ENCODE measurements around the gene TMEM150C. TPM values are rescaled to one million over a fixed set of nuclear protein-coding genes. Genes with fewer than 3 reads are reported as not detected.
"Not testable (repeated sequence)": the region's sequence is repeated elsewhere in the genome, so short reads cannot be mapped to it uniquely, and the experiment has no call there.

Gene TMEM150C
- total RNA-seq, 2 experiments from 2014 or later, result not detected

DNA sequence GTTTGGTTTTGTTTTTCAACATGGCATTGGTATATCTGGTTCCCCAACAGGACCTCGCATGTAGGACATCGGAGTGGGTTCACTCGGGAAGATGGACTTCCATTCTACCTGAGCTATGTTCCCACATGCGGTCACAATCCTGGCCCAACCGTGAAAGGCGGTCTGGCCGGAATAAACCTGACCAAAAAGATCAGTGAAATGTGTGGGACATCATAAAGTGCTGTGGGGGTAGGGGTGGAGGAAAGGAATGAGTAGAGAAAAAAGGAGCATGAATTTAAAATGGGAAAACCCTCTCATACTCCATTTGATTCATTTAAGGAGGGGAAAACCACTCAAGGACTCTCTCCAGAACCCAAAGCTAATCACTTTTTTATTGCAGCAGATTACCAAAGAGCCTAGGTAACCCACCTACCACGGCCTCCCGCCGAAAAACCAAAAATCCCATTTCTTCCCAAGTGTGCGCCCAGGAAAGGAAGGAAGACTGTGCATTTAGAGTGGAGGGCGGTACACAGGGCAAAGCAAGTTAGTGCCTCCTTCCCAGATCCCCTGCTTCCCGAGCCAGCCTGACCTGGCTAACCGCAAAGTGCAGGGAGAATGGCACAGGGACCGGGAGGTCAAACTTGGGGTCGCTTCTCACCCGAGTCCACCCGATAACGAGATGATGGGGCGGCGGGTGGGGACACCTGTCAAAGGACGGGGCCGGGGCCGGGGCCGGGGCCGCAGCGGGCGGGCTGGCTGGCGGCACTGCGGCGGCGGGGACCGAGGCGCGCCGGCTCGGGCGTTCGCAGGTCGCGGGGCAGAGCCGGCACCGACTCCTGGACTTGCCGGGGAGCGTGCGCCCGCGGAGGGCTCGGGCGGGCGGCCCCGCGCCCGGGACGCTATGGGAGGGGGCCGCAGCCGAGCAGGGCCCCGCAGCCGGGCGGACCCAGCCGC lies 669 bp downstream of the TMEM150C start:
- CTCF ChIA-PET, result no interaction called here
- intact Hi-C loops (cut with micrococcal nuclease), result no loop called here
- H3K4me1 Mint-ChIP-seq (ENCODE audit: low read depth), result peaks cover 12% of the 10 kb centered on the region

GRCh38 chr4:82559735-82560120 lies 2.1 kb downstream of the TMEM150C start:
- no peak overlapping the region for H3K4me3 Mint-ChIP-seq
- ChIA-PET CTCF (no interaction called here), POLR2A (no interaction called here)
- no peaks in the 10 kb centered on the region for H3K36me3 Mint-ChIP-seq
- no peaks in the 10 kb centered on the region for H3K9me3 Mint-ChIP-seq
- no peak overlapping the region for H3K27ac Mint-ChIP-seq
- DNase-seq, result no peak
- intact Hi-C loops (cut with micrococcal nuclease), result no loop called here
- peaks cover 50% of the 10 kb centered on the region for H3K27me3 Mint-ChIP-seq
- peaks cover 12% of the 10 kb centered on the region for H3K4me1 Mint-ChIP-seq (ENCODE audit: low read depth)

More for the DNA sequence above, 669 bp downstream of the TMEM150C start:
- Mint-ChIP-seq H3K9me3 (no peaks in the 10 kb centered on the region), H3K36me3 (no peaks in the 10 kb centered on the region), H3K4me3 (peak overlapping the region; percentile 58), H3K27ac (no peak overlapping the region), H3K27me3 (peaks cover 46% of the 10 kb centered on the region)
- POLR2A ChIA-PET, result no interaction called here
- no peak for DNase-seq

DNA sequence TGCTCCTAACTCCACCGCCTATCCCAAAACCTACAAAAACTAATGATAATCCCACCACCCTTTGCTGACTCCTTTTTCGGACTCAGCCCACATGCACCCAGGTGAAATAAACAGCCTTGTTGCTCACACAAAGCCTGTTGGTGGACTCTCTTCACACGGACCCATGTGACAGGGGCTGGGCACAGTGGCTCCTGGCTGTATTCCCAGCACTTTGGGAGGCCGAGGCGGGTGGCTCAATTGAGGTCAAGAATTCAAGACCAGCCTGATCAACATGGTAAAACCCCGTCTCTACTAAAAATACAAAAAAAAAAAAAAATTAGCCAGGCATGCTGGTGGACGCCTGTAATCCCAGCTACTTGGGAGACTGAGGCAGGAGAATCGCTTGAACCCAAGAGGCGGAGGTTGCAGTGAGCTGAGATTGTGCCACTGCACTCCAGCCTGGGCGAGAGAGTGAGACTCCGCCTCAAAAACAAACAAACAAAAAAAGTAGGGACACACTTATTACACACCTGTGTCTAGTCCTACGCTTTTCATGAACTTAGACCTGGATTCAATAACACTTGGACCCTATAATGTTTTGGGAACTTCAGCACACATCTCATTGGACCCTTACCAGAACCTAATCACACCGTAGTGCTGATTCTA lies 2.6 kb downstream of the TMEM150C start:
- H3K36me3 Mint-ChIP-seq; intact Hi-C loops (cut with micrococcal nuclease); H3K9me3 Mint-ChIP-seq; CTCF ChIA-PET; DNase-seq; H3K4me3 Mint-ChIP-seq; H3K27ac Mint-ChIP-seq: not testable (repeated sequence)
- Mint-ChIP-seq H3K4me1 (ENCODE audit: low read depth) (peaks cover 12% of the 10 kb centered on the region), H3K27me3 (peaks cover 50% of the 10 kb centered on the region)
- POLR2A ChIA-PET, result interaction anchor here (0.6 kb wide), 1 partner anchor 24 kb away, joined by 3 read pairs; no protein-coding TSS in a partner anchor

DNA sequence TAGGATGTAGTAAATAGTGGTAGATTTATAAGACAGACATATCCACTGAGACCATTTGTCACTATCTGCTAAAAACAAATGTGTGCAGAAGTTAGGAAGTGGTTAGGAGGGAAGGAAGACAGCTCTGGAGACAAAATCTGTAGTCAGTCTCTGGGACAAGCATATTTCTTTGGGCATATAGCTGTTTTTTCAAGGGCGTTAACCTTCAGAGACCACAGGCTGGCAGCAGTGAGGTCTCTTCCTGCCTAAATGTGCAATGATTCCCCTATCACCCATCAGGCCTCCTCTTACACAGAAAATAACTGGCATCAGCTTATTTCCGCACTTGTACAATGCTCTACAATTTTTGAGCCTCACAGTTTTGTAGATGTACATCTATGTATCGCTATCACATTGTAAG lies 6.5 kb downstream of the TMEM150C start:
- Mint-ChIP-seq H3K27me3 (peaks cover 25% of the 10 kb centered on the region), H3K27ac (no peak overlapping the region), H3K4me3 (no peak overlapping the region), H3K9me3 (peaks cover 2% of the 10 kb centered on the region), H3K4me1 (ENCODE audit: low read depth) (no peaks in the 10 kb centered on the region), H3K36me3 (no peaks in the 10 kb centered on the region)
- POLR2A ChIA-PET, result no interaction called here
- intact Hi-C loops (cut with micrococcal nuclease), result no loop called here
- CTCF ChIA-PET, result no interaction called here
- DNase-seq, result no peak

DNA sequence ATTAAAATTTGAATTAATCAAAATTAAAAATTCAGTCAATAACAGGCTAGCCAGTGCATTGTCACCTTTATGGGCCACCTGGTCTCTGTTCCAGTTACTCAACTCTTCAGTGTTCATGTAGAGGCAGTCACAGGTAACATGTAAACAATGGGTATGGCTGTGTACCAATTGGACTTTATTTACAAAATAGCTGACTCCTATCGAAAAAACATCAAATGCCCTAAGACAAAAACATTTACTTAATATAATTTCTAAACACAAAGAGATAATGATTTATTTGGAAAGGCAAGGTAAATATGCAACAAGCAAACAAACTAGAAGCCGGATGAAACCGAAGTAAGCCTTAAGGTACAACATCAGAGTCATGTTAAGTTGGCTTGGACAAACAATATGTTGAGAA lies 8.8 kb downstream of the TMEM150C start:
- H3K4me3 Mint-ChIP-seq, result no peak overlapping the region
- DNase-seq, result no peak
- peaks cover 6% of the 10 kb centered on the region for H3K9me3 Mint-ChIP-seq
- ChIA-PET POLR2A (no interaction called here), CTCF (no interaction called here)
- no peaks in the 10 kb centered on the region for H3K4me1 Mint-ChIP-seq (ENCODE audit: low read depth)
- no peak overlapping the region for H3K27ac Mint-ChIP-seq
- no peaks in the 10 kb centered on the region for H3K36me3 Mint-ChIP-seq
- intact Hi-C loops (cut with micrococcal nuclease), result no loop called here
- peaks cover 22% of the 10 kb centered on the region for H3K27me3 Mint-ChIP-seq

- ChIA-PET POLR2A (no interaction called here), CTCF (no interaction called here)
- H3K27ac Mint-ChIP-seq, result no peak overlapping the region
- H3K36me3 Mint-ChIP-seq, result no peaks in the 10 kb centered on the region
- H3K4me1 Mint-ChIP-seq (ENCODE audit: low read depth), result no peaks in the 10 kb centered on the region
- no peak overlapping the region for H3K4me3 Mint-ChIP-seq
- peaks cover 18% of the 10 kb centered on the region for H3K27me3 Mint-ChIP-seq
- intact Hi-C loops (cut with micrococcal nuclease), result no loop called here
- peaks cover 12% of the 10 kb centered on the region for H3K9me3 Mint-ChIP-seq
- DNase-seq, result no peak
Observed at GRCh38 chr4:82551734-82552133, 10.1 kb downstream of the TMEM150C start.

GRCh38 chr4:82547850-82548249 lies 13.9 kb downstream of the TMEM150C start:
- H3K27ac Mint-ChIP-seq; DNase-seq; POLR2A ChIA-PET; H3K4me1 Mint-ChIP-seq (ENCODE audit: low read depth); CTCF ChIA-PET; H3K4me3 Mint-ChIP-seq; H3K36me3 Mint-ChIP-seq; intact Hi-C loops (cut with micrococcal nuclease): not testable (repeated sequence)
- H3K9me3 Mint-ChIP-seq, result peaks cover 12% of the 10 kb centered on the region
- peaks cover 15% of the 10 kb centered on the region for H3K27me3 Mint-ChIP-seq

DNA sequence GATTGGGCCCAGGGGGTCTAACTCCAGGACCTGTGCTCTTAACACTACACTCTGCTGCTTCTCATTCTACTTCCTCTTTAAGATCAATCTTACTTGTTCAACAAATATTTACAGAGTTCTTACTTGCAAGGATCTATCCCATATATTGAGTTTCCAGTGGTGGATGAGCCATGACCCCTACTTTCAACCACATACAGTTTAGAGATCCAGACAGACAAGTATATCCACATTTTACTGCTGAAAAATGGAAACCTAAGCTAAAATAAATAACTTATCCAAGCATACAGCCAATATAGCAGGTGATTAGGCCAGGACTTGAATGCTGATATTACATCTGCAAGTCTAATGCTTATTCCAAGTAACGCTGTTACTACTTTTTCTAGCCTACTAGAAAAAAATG lies 18.7 kb downstream of the TMEM150C start:
- DNase-seq, result no peak
- Mint-ChIP-seq H3K4me1 (ENCODE audit: low read depth) (no peaks in the 10 kb centered on the region), H3K27ac (no peak overlapping the region), H3K4me3 (no peak overlapping the region), H3K36me3 (no peaks in the 10 kb centered on the region), H3K9me3 (peaks cover 6% of the 10 kb centered on the region), H3K27me3 (peaks cover 13% of the 10 kb centered on the region)
- intact Hi-C loops (cut with micrococcal nuclease), result no loop called here
- ChIA-PET CTCF (no interaction called here), POLR2A (no interaction called here)

- H3K27ac Mint-ChIP-seq, result no peak overlapping the region
- no peak for DNase-seq
- CTCF ChIA-PET, result no interaction called here
- no peaks in the 10 kb centered on the region for H3K4me1 Mint-ChIP-seq (ENCODE audit: low read depth)
- no peak overlapping the region for H3K4me3 Mint-ChIP-seq
- H3K36me3 Mint-ChIP-seq, result no peaks in the 10 kb centered on the region
- intact Hi-C loops (cut with micrococcal nuclease), result no loop called here
- peaks cover 2% of the 10 kb centered on the region for H3K9me3 Mint-ChIP-seq
- POLR2A ChIA-PET, result no interaction called here
- peaks cover 13% of the 10 kb centered on the region for H3K27me3 Mint-ChIP-seq
Observed at GRCh38 chr4:82542642-82543041, 19.1 kb downstream of the TMEM150C start.

- H3K4me1 Mint-ChIP-seq (ENCODE audit: low read depth), result no peaks in the 10 kb centered on the region
- ChIA-PET CTCF (no interaction called here), POLR2A (no interaction called here)
- no peak overlapping the region for H3K4me3 Mint-ChIP-seq
- intact Hi-C loops (cut with micrococcal nuclease), result no loop called here
- no peak for DNase-seq
- no peaks in the 10 kb centered on the region for H3K36me3 Mint-ChIP-seq
- no peaks in the 10 kb centered on the region for H3K9me3 Mint-ChIP-seq
- peaks cover 6% of the 10 kb centered on the region for H3K27me3 Mint-ChIP-seq
- no peak overlapping the region for H3K27ac Mint-ChIP-seq
Observed at GRCh38 chr4:82529322-82529721, 32.5 kb downstream of the TMEM150C start.

DNA sequence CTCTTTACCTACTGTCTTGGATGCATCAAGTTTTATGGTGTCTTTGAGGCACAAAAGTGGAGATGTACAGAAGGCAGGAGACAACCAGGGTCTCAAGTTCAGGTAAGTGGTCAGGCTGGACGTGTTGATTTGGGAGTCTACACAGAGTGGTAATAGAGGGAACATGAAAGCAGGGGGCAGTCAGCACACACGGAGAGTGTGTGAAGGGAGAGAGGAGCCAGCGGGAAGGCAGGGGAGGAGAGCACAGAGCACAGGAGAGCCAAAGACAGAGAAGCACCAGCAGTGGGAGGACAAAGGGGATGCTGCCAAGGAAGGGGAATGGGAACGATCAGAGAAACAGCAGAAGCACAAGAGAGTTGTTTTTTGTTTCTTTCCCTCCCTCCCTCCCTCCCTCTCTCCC lies 32.9 kb downstream of the TMEM150C start:
- CTCF ChIA-PET, result interaction anchor here (0.7 kb wide), 1 partner anchor 211 kb away, joined by 3 read pairs; no protein-coding TSS in a partner anchor
- DNase-seq, result no peak
- Mint-ChIP-seq H3K9me3 (no peaks in the 10 kb centered on the region), H3K4me3 (no peak overlapping the region), H3K4me1 (ENCODE audit: low read depth) (no peaks in the 10 kb centered on the region), H3K36me3 (no peaks in the 10 kb centered on the region), H3K27ac (no peak overlapping the region), H3K27me3 (peaks cover 6% of the 10 kb centered on the region)
- POLR2A ChIA-PET, result no interaction called here
- intact Hi-C loops (cut with micrococcal nuclease), result no loop called here

DNA sequence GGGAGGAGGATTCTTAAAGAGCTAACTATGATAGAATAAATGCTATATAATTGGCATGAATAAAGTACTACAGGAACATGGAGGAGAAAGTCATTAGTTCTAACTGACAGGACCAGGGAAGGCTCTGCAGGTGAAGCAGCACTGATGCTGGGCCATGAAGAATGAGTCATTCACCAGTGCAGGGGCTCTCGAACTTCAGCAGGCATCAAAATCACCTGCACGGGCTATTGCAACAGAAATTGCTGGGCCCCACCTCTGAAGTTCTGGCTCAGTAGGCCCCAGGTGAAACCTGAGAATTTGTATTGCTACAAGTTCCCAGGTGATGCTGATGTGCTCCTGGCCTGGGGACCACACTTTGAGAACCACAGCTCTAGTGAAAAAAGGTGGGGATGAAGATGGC lies 33.7 kb downstream of the TMEM150C start:
- Mint-ChIP-seq H3K4me3 (no peak overlapping the region), H3K27ac (no peak overlapping the region), H3K36me3 (no peaks in the 10 kb centered on the region), H3K27me3 (peaks cover 6% of the 10 kb centered on the region), H3K9me3 (no peaks in the 10 kb centered on the region), H3K4me1 (ENCODE audit: low read depth) (no peaks in the 10 kb centered on the region)
- no peak for DNase-seq
- ChIA-PET POLR2A (no interaction called here), CTCF (interaction anchor here (1.2 kb wide), 1 partner anchor 10 kb away, joined by 3 read pairs; no protein-coding TSS in a partner anchor)
- intact Hi-C loops (cut with micrococcal nuclease), result no loop called here
